Naive thymus-derived CD4-positive, alpha-beta T cell (primary cell): ENCODE results near the gene HOXB4. TPM values are rescaled to one million over a fixed set of nuclear protein-coding genes. Genes with fewer than 3 reads are reported as not detected.

Experiments
- ATAC-seq: fragments of 150-1000 bp; cut with Tn5 transposase; 2 replicates; pipeline ENCODE4 v1.10.0; 2021; ENCODE audit warnings: mild to moderate bottlenecking, moderate library complexity
- CTCF ChIA-PET: fragments of 350-600 bp; sonication (Branson Sonifier 250); formaldehyde crosslinking; loops from one replicate; lab custom pipeline; 2021; ENCODE audit warnings: antibody characterized with exemption; lab: Charles Lee
- POLR2A ChIA-PET: fragments of 350-600 bp; sonication (Branson Sonifier 250); formaldehyde crosslinking; loops from one replicate; lab custom pipeline; 2021; ENCODE audit warnings: antibody characterized with exemption, inconsistent platforms; lab: Charles Lee
- DNase-seq, 9 donors: peaks; one replicate each; pipeline versions ENCODE4 v3.0.0 to v3.0.0-alpha.2; 2020 to 2022; ENCODE audit warnings: mixed read lengths in 1 of 9
- H3K27ac ChIP-seq: one replicate; pipeline ENCODE4 v1.7.0; 2013; ENCODE audit warnings: mild to moderate bottlenecking, low read depth, low read length, moderate library complexity
- H3K27me3 ChIP-seq, 2 donors: one replicate each; pipeline ENCODE4 v1.7.0; 2013; ENCODE audit warnings: low read length in 2 of 2, mild to moderate bottlenecking in 2 of 2, moderate library complexity in 2 of 2; ENCODE audit not compliant: control insufficient read depth in 2 of 2, insufficient read depth in 2 of 2
- H3K36me3 ChIP-seq, 3 experiments: 1 replicate in 2 of 3; 2 replicates in 1 of 3; pipeline ENCODE4 v1.7.0; 2013; ENCODE audit warnings: low read length in 3 of 3, mild to moderate bottlenecking in 3 of 3, moderate library complexity in 1 of 3; ENCODE audit not compliant: insufficient read depth in 3 of 3, control insufficient read depth in 2 of 3
- H3K4me1 ChIP-seq, 2 donors: one replicate each; pipeline ENCODE4 v1.7.0; 2013; ENCODE audit warnings: low read length in 2 of 2, mild to moderate bottlenecking in 2 of 2, moderate library complexity in 1 of 2; ENCODE audit not compliant: control insufficient read depth in 2 of 2, insufficient read depth in 2 of 2
- H3K4me3 ChIP-seq: 2 replicates; pipeline ENCODE4 v1.7.0; 2013; ENCODE audit warnings: mild to moderate bottlenecking, low read length
- H3K9me3 ChIP-seq, 3 experiments: 1 replicate in 2 of 3; 2 replicates in 1 of 3; pipeline ENCODE4 v1.7.0; 2013; ENCODE audit warnings: low read length in 3 of 3; ENCODE audit not compliant: control insufficient read depth in 2 of 3
- H3K27ac Mint-ChIP-seq, 9 donors: one replicate each; pipeline ENCODE4 v1.8.0; 2020 to 2022; ENCODE audit warnings: mixed read lengths in 9 of 9, mild to moderate bottlenecking in 8 of 9, moderate library complexity in 5 of 9, inconsistent platforms in 2 of 9
- H3K27me3 Mint-ChIP-seq, 5 donors: one replicate each; pipeline ENCODE4 v1.8.0; 2021 to 2022; ENCODE audit warnings: mixed read lengths in 5 of 5, mild to moderate bottlenecking in 1 of 5
- H3K36me3 Mint-ChIP-seq, 5 donors: one replicate each; pipeline ENCODE4 v1.8.0; 2020 to 2022; ENCODE audit warnings: mixed read lengths in 5 of 5, mild to moderate bottlenecking in 3 of 5, inconsistent platforms in 1 of 5
- H3K4me1 Mint-ChIP-seq, 7 donors: one replicate each; pipeline ENCODE4 v1.8.0; 2020 to 2022; ENCODE audit warnings: mixed read lengths in 7 of 7, mild to moderate bottlenecking in 3 of 7, inconsistent platforms in 1 of 7
- H3K4me3 Mint-ChIP-seq, 10 donors: one replicate each; pipeline ENCODE4 v1.8.0; 2020 to 2022; ENCODE audit warnings: mild to moderate bottlenecking in 10 of 10, mixed read lengths in 10 of 10, moderate library complexity in 6 of 10, inconsistent platforms in 2 of 10
- H3K9me3 Mint-ChIP-seq, 11 donors: one replicate each; pipeline ENCODE4 v1.8.0; 2020 to 2022; ENCODE audit warnings: mixed read lengths in 11 of 11, mild to moderate bottlenecking in 4 of 11, inconsistent platforms in 1 of 11, moderate library complexity in 1 of 11
- intact Hi-C, 2 donors: fragments of 100-400 bp; cut with micrococcal nuclease; formaldehyde crosslinking; loops; one replicate each; pipeline ENCODE4 v1.15.1; 2023
- polyA plus RNA-seq, 2 donors: library from polyadenylated mRNA; unstranded; fragments of 300-500 nt; fragmentation: Illumina TruSeq; gene quantifications; one replicate each; pipeline ENCODE4 v1.2.3, GENCODE V29; 2021
- total RNA-seq, 6 experiments: library from RNA in 5 of 6; stranded (reverse) in 5 of 6; gene quantifications; 1 replicate in 5 of 6; 2 replicates in 1 of 6; pipeline ENCODE4 v1.2.3 and lab custom pipeline; 2021 to 2026

The HOXB4 gene
- total and polyA plus RNA-seq, 7 experiments from 2014 or later, result 0.34 to 7.9 (median 2.4) TPM; not detected in 2

DNA sequence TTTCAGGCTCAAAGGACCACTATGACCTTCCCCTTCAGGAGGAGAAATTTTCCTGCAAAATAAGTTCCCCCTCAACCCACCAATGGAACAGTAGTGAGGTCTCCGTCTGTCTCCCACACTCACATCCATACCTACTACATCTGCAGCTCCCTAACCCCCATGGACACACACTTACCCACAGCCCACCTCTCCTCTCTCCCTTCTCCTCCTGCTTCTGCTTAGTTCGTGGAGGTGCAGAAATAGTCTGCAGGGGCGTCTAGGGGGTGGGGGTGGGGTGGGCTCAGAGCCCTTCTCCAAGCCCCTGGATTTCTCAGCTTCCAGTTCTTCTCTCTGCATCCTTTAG, 8.9 kb downstream of the HOXB4 start:
- Histone ChIP-seq H3K27me3 (peaks cover 0 to 4% of the 10 kb centered on the region in 2 donors), H3K4me3 (no peak overlapping the region), H3K27ac (no peak overlapping the region), H3K4me1 (no peaks in the 10 kb centered on the region), H3K36me3 (no peaks in the 10 kb centered on the region), H3K9me3 (no peaks in the 10 kb centered on the region)
- Mint-ChIP-seq H3K4me3 (peak overlapping the region in 3 of 10 donors; percentile 6 to 21 (median 12)), H3K9me3 (no peaks in the 10 kb centered on the region), H3K4me1 (peaks cover 0 to 23% (median 11%) of the 10 kb centered on the region in 7 donors), H3K27me3 (peaks cover 0 to 19% (median 8%) of the 10 kb centered on the region in 5 donors), H3K36me3 (peaks cover 0 to 20% (median 0%) of the 10 kb centered on the region in 5 donors), H3K27ac (no peak overlapping the region)
- DNase-seq (no peak), ATAC-seq (no peak)
- ChIA-PET POLR2A (interaction anchor here (0.6 to 1.2 kb wide), 2 partner anchors 28 to 165 kb away, joined by 3 to 4 read pairs; no protein-coding TSS in a partner anchor), CTCF (interaction anchor here (0.9 kb wide), 1 partner anchor 77 kb away, joined by 3 read pairs; no protein-coding TSS in a partner anchor)
- intact Hi-C loops, result no loop called here

DNA sequence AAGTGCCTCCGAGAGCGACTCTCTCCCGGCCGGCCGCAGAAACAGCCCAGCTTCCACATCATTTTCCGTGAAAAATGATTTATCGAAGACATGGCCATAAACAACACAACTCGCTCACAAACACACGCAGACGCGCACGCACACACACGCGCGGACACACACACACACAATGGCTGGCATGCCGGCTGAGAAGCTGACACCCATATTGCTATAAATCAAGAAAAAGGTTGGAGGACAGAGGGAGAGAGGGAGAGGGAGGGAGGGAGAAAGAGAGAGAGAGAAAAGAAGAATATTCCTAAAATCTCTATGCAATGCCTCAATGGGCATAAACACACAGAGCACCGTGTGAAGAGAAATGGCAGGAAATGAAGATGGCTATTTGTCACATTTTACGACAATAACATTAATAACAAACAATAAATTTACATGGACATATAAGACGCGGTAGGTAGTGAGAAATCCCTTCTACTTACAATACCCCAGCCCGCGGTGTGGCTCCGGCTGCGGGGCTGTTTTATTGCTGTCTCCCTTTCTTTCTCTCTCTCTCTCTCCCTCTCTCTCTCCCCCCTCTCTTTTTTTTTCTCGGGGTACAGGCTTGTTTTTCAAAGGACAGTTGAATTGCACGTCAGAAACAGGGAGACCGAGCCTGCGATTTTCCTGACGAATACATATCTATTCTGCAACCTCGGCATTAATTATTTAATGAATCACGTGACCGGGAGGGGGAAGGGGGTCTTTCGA, 9.5 kb downstream of the HOXB4 start:
- H3K4me3 Mint-ChIP-seq, result peak overlapping the region; percentile 6 to 68 (median 28)
- Histone ChIP-seq H3K4me3 (no peak overlapping the region), H3K9me3 (no peaks in the 10 kb centered on the region), H3K4me1 (no peaks in the 10 kb centered on the region), H3K27ac (no peak overlapping the region), H3K27me3 (peaks cover 0 to 4% of the 10 kb centered on the region in 2 donors), H3K36me3 (no peaks in the 10 kb centered on the region)
- peaks cover 0 to 22% (median 11%) of the 10 kb centered on the region in 7 donors for H3K4me1 Mint-ChIP-seq
- peaks cover 2 to 17% (median 11%) of the 10 kb centered on the region in 5 donors for H3K27me3 Mint-ChIP-seq
- POLR2A ChIA-PET, result interaction anchor here (0.6 to 1.2 kb wide), 3 partner anchors 20 to 165 kb away, joined by 3 to 4 read pairs (median 3); no protein-coding TSS in a partner anchor
- H3K36me3 Mint-ChIP-seq, result peaks cover 0 to 22% (median 0%) of the 10 kb centered on the region in 5 donors
- intact Hi-C loops, result no loop called here
- H3K9me3 Mint-ChIP-seq, result no peaks in the 10 kb centered on the region
- CTCF ChIA-PET, result interaction anchor here (0.8 to 0.9 kb wide), 2 partner anchors 75 to 76 kb away, joined by 3 read pairs; no protein-coding TSS in a partner anchor
- H3K27ac Mint-ChIP-seq, result no peak overlapping the region
- DNase-seq, result no peak
- no peak for ATAC-seq

DNA sequence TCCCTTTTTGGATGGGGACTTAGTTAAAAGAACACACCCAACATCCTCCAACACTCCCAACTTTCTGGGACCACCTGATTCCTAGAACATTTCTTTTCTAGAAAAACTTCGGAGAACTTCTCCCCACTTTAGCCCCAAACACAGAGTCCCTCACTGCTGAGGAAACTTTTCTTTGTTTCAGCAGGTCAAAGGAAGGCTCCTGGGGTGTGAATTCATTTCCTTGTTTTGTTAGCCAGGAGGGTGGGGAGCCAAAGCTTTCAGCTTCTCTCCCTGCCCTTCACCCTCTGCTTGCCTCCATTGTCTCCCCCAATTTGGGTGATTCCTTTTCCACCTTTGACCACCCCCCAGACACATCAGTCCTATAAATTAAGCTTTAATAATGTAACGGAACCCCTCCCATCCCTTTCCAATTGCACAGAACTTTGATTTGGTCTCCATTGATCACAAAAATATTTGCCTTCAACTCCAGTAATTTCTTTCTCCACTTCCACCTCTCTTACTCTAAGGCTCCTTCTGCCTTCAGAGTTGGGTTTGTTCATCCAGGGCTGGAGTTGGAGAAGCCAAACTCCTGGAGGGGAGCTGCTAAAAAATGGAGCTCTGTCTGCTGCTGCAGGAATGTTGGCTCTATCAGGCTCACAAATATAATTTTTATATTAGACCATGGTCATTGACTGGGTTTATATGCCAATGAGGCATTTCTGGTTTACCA, 10.3 kb downstream of the HOXB4 start:
- H3K27me3 Mint-ChIP-seq, result peaks cover 4 to 21% (median 12%) of the 10 kb centered on the region in 5 donors
- H3K4me3 Mint-ChIP-seq, result peak overlapping the region in 2 of 10 donors; percentile 21 to 39
- CTCF ChIA-PET, result interaction anchor here (0.8 kb wide), 1 partner anchor 75 kb away, joined by 3 read pairs; no protein-coding TSS in a partner anchor
- no peaks in the 10 kb centered on the region for H3K4me1 ChIP-seq
- peaks cover 0 to 20% (median 0%) of the 10 kb centered on the region in 5 donors for H3K36me3 Mint-ChIP-seq
- ATAC-seq, result no peak
- H3K27ac Mint-ChIP-seq, result no peak overlapping the region
- no peak for DNase-seq
- peaks cover 0 to 20% (median 9%) of the 10 kb centered on the region in 7 donors for H3K4me1 Mint-ChIP-seq
- no peak overlapping the region for H3K27ac ChIP-seq
- intact Hi-C loops, result no loop called here
- H3K9me3 ChIP-seq, result no peaks in the 10 kb centered on the region
- no peak overlapping the region for H3K4me3 ChIP-seq
- no peaks in the 10 kb centered on the region for H3K9me3 Mint-ChIP-seq
- peaks cover 0 to 4% of the 10 kb centered on the region in 2 donors for H3K27me3 ChIP-seq
- H3K36me3 ChIP-seq, result no peaks in the 10 kb centered on the region
- POLR2A ChIA-PET, result interaction anchor here (0.6 to 0.7 kb wide), 2 partner anchors 20 to 263 kb away, joined by 3 to 4 read pairs; no protein-coding TSS in a partner anchor

DNA sequence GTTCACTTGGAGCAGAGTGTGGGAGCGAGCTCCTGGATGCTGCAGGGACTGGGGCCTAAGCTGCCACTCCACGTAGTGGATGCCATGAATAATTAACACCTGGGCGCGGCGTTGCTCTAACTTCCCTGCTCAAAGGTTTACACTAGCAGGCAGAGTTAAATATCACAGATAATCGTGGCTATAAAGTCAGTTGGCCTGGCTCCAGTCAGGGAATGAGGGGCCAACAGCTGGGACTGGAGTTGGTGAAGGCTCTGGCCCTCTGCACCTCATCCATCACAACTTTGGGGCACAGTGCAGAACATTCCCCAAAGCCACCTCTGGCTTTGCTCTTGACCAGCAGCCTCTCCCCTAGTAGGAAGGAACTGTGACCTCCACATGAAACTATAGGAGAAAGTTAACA, 10.9 kb downstream of the HOXB4 start:
- DNase-seq (no peak), ATAC-seq (no peak)
- POLR2A ChIA-PET, result interaction anchor here (0.6 to 2.3 kb wide), 2 partner anchors 12 to 264 kb away, joined by 4 to 7 read pairs; no protein-coding TSS in a partner anchor
- Histone ChIP-seq H3K4me1 (no peaks in the 10 kb centered on the region), H3K27me3 (peaks cover 0 to 4% of the 10 kb centered on the region in 2 donors), H3K4me3 (no peak overlapping the region), H3K9me3 (no peaks in the 10 kb centered on the region), H3K27ac (no peak overlapping the region), H3K36me3 (no peaks in the 10 kb centered on the region)
- H3K4me1 Mint-ChIP-seq, result peaks cover 0 to 20% (median 9%) of the 10 kb centered on the region in 7 donors
- CTCF ChIA-PET, result no interaction called here
- peaks cover 0 to 20% (median 0%) of the 10 kb centered on the region in 5 donors for H3K36me3 Mint-ChIP-seq
- intact Hi-C loops, result no loop called here
- H3K27ac Mint-ChIP-seq, result no peak overlapping the region
- no peaks in the 10 kb centered on the region for H3K9me3 Mint-ChIP-seq
- H3K4me3 Mint-ChIP-seq, result no peak overlapping the region
- H3K27me3 Mint-ChIP-seq, result peaks cover 4 to 26% (median 17%) of the 10 kb centered on the region in 5 donors

DNA sequence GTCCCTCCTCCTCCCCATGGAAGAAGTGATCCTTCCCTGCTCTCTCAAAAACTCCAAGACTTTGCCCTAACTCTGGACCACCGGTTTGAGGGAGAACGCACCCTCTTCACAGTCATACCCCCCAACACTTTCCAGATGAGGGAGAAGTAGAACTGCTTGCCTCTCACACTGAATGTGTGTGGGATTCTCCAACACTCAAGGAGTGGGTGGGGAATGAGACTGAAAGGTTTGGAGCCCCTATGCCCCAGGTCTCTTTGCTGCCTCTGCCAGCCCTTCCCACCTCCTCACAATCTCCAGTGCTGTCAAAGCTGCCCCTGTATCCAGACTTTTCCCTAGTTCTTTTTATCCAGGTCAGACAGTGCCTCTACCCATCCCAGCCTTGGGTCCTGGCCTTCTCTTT, 11.4 kb downstream of the HOXB4 start:
- ChIA-PET POLR2A (interaction anchor here (0.7 to 2.3 kb wide), 2 partner anchors 11 to 1782 kb away, joined by 4 to 7 read pairs; no protein-coding TSS in a partner anchor), CTCF (no interaction called here)
- H3K4me3 ChIP-seq, result no peak overlapping the region
- intact Hi-C loops, result no loop called here
- H3K36me3 ChIP-seq, result no peaks in the 10 kb centered on the region
- no peaks in the 10 kb centered on the region for H3K9me3 ChIP-seq
- Mint-ChIP-seq H3K4me3 (no peak overlapping the region), H3K27me3 (peaks cover 4 to 26% (median 18%) of the 10 kb centered on the region in 5 donors), H3K36me3 (peaks cover 0 to 19% (median 0%) of the 10 kb centered on the region in 5 donors), H3K27ac (no peak overlapping the region), H3K4me1 (peaks cover 0 to 19% (median 11%) of the 10 kb centered on the region in 7 donors), H3K9me3 (no peaks in the 10 kb centered on the region)
- no peaks in the 10 kb centered on the region for H3K4me1 ChIP-seq
- ATAC-seq (no peak), DNase-seq (no peak)
- no peak overlapping the region for H3K27ac ChIP-seq
- peaks cover 0 to 4% of the 10 kb centered on the region in 2 donors for H3K27me3 ChIP-seq
